SK-N-SH (cell line): ENCODE results near the gene ALOX15.

Experiments
- JUND ChIP-seq: IDR thresholded peaks from 2 replicates; pipeline ENCODE4 v1.4.0; 2012
- NFIC ChIP-seq: IDR thresholded peaks from 2 replicates; pipeline ENCODE4 v1.4.0; 2012; ENCODE audit warnings: borderline replicate concordance
- RAD21 ChIP-seq: IDR thresholded peaks from 2 replicates; pipeline ENCODE4 v1.6.1; 2012; ENCODE audit warnings: mild to moderate bottlenecking, low read length
- RFX5 ChIP-seq: IDR thresholded peaks from 2 replicates; pipeline ENCODE4 v1.6.1; 2012; ENCODE audit warnings: mild to moderate bottlenecking, improper control_type of control experiment, low read length
- SIN3A ChIP-seq: IDR thresholded peaks from 2 replicates; pipeline ENCODE4 v1.6.1; 2012; ENCODE audit warnings: low read depth, mild to moderate bottlenecking, low read length, moderate library complexity, borderline replicate concordance
- TAF1 ChIP-seq: IDR thresholded peaks from 2 replicates; pipeline ENCODE4 v1.6.1; 2012; ENCODE audit warnings: low read depth, mild to moderate bottlenecking, low read length, moderate library complexity, borderline replicate concordance
- TEAD4 ChIP-seq: IDR thresholded peaks from 2 replicates; pipeline ENCODE4 v1.4.0; 2012; ENCODE audit warnings: mild to moderate bottlenecking, borderline replicate concordance; ENCODE audit not compliant: insufficient read depth
- TF ChIP-seq, protein P1 (sequence below): IDR thresholded peaks from 2 replicates; pipeline ENCODE4; 2012
- TF ChIP-seq, protein P2 (sequence below): fragments of 200-600 bp; sonication (generic); IDR thresholded peaks from 2 replicates; pipeline ENCODE4 v1.6.1; 2017; ENCODE audit warnings: antibody characterized with exemption, mild to moderate bottlenecking, moderate library complexity

DNA sequence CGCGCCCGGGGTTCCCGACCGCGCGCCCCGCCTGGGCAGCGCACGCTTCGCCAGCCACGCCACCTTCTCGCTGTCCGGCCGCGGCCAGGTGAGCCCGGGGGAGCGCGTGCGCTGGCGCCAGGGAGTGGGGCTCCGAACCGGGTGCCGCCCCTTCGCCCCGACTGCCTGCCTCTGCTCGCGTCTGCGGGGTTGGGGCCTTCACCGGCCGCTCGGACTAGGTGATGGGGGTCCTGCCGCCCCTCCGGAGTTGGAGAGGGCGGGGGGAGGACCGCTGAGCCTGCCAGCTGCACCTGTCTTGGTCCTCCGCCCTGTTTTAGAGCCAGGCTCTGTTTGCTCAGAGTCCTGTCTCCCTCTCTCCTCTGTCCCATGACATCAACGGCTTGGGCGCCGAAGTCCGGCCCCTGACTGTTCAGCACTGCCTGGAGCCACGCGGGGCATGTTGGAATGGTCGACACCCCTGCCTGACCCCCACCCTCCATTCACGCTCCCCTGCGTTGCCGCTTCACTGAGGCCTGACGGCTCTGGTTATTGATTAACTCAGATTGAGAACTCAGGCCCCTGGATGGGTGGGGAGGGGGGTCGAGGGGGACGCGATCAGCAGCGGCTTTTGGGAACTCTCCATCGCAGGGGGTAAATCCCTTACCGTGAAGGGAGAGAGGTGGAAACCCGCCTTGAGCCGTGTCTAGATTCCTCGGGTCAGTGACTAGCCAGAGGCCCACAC, 56.4 kb downstream of the ALOX15 start:
- no peak for TF ChIP-seq RAD21
- TF ChIP-seq, protein P1, sequence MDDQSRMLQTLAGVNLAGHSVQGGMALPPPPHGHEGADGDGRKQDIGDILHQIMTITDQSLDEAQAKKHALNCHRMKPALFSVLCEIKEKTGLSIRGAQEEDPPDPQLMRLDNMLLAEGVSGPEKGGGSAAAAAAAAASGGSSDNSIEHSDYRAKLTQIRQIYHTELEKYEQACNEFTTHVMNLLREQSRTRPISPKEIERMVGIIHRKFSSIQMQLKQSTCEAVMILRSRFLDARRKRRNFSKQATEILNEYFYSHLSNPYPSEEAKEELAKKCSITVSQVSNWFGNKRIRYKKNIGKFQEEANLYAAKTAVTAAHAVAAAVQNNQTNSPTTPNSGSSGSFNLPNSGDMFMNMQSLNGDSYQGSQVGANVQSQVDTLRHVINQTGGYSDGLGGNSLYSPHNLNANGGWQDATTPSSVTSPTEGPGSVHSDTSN: no peak
- no peak for TF ChIP-seq RFX5
- TF ChIP-seq, protein P2, sequence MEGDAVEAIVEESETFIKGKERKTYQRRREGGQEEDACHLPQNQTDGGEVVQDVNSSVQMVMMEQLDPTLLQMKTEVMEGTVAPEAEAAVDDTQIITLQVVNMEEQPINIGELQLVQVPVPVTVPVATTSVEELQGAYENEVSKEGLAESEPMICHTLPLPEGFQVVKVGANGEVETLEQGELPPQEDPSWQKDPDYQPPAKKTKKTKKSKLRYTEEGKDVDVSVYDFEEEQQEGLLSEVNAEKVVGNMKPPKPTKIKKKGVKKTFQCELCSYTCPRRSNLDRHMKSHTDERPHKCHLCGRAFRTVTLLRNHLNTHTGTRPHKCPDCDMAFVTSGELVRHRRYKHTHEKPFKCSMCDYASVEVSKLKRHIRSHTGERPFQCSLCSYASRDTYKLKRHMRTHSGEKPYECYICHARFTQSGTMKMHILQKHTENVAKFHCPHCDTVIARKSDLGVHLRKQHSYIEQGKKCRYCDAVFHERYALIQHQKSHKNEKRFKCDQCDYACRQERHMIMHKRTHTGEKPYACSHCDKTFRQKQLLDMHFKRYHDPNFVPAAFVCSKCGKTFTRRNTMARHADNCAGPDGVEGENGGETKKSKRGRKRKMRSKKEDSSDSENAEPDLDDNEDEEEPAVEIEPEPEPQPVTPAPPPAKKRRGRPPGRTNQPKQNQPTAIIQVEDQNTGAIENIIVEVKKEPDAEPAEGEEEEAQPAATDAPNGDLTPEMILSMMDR: no peak
- TF ChIP-seq TEAD4: no peak
- TF ChIP-seq SIN3A: no peak
- no peak for TF ChIP-seq JUND
- TF ChIP-seq TAF1: no peak
- TF ChIP-seq NFIC: no peak
